PC-9 (cell line): ENCODE measurements around the gene PGM2. TPM values are rescaled to one million over a fixed set of nuclear protein-coding genes. Genes with fewer than 3 reads are reported as not detected.

Source experiments
- BruUV-seq: library from RNA; stranded (reverse); fragments of 400-500 nt; replicated peaks from 2 replicates; lab custom pipeline; 2021; lab: Mats Ljungman, UMichigan
- CTCF ChIA-PET: fragments of 300-600 bp; sonication (Branson Sonifier 250); formaldehyde crosslinking; loops from one replicate; lab custom pipeline; 2022; ENCODE audit warnings: antibody characterized with exemption; lab: Charles Lee
- POLR2A ChIA-PET: fragments of 300-600 bp; sonication (Branson Sonifier 250); formaldehyde crosslinking; loops from one replicate; lab custom pipeline; 2022; ENCODE audit warnings: antibody characterized with exemption; ENCODE audit not compliant: unreplicated experiment; lab: Charles Lee
- DNase-seq, 2 experiments: peaks; one replicate each; pipeline versions ENCODE4 v3.0.0 to v3.0.0-alpha.2; 2015 to 2022; ENCODE audit warnings: mixed read lengths in 1 of 2
- H2AFZ ChIP-seq: fragments of 200-600 bp; sonication (generic); 2 replicates; pipeline ENCODE4 v1.8.1; 2017; ENCODE audit warnings: antibody characterized with exemption
- H3F3A ChIP-seq: fragments of 200-600 bp; sonication (generic); 2 replicates; pipeline ENCODE4 v1.8.1; 2017; ENCODE audit warnings: antibody characterized with exemption, mild to moderate bottlenecking, low read depth; ENCODE audit not compliant: insufficient read depth
- H3K27ac ChIP-seq: fragments of 200-600 bp; sonication (generic); 2 replicates; pipeline ENCODE4 v1.6.1; 2016; ENCODE audit warnings: mixed run types
- H3K27me3 ChIP-seq: fragments of 200-600 bp; sonication (generic); 2 replicates; pipeline ENCODE4 v1.6.1; 2016; ENCODE audit warnings: low read depth, mixed run types; ENCODE audit not compliant: insufficient read depth
- H3K36me3 ChIP-seq: fragments of 200-600 bp; sonication (generic); 2 replicates; pipeline ENCODE4 v1.6.1; 2016; ENCODE audit warnings: low read depth, mixed run types
- H3K4me1 ChIP-seq: fragments of 200-600 bp; sonication (generic); replicated peaks from 2 replicates; pipeline ENCODE4 v1.6.1; 2016; ENCODE audit warnings: mixed run types; ENCODE audit not compliant: insufficient read depth
- H3K4me2 ChIP-seq: fragments of 200-600 bp; sonication (generic); 2 replicates; pipeline ENCODE4 v1.6.1; 2017; ENCODE audit warnings: mixed run types
- H3K4me3 ChIP-seq: fragments of 200-600 bp; sonication (generic); 2 replicates; pipeline ENCODE4 v1.6.1; 2016; ENCODE audit warnings: mixed run types
- H3K79me2 ChIP-seq: fragments of 200-600 bp; sonication (generic); 2 replicates; pipeline ENCODE4 v1.6.1; 2017; ENCODE audit warnings: low read depth, mixed run types
- H3K9me2 ChIP-seq: fragments of 200-600 bp; sonication (generic); 2 replicates; pipeline ENCODE4 v1.8.1; 2017; ENCODE audit warnings: mild to moderate bottlenecking; ENCODE audit not compliant: insufficient read depth
- H3K9me3 ChIP-seq: fragments of 200-600 bp; sonication (generic); 2 replicates; pipeline ENCODE4 v1.8.1; 2016; ENCODE audit warnings: low read depth; ENCODE audit not compliant: insufficient read depth
- H4K20me1 ChIP-seq: fragments of 200-600 bp; sonication (generic); 2 replicates; pipeline ENCODE4 v1.8.1; 2017; ENCODE audit not compliant: insufficient read depth
- EZH2 ChIP-seq: fragments of 200-600 bp; sonication (generic); IDR thresholded peaks from 2 replicates; pipeline ENCODE4 v1.8.0; 2017; ENCODE audit warnings: antibody characterized with exemption, low read depth
- intact Hi-C: fragments of 100-400 bp; cut with micrococcal nuclease; formaldehyde crosslinking; loops from one replicate; pipeline ENCODE4 v1.10.0; 2022; ENCODE audit not compliant: unreplicated experiment
- total RNA-seq: library from RNA; stranded (reverse); gene quantifications from 2 replicates; pipeline ENCODE4 v1.2.3, GENCODE V29; 2021
- TF ChIP-seq, protein P1 (sequence below): fragments of 200-600 bp; sonication (generic); conservative IDR thresholded peaks from 2 replicates; pipeline ENCODE4 v1.6.1; 2017; ENCODE audit warnings: mixed run types, antibody characterized with exemption, mild to moderate bottlenecking, moderate library complexity

PGM2 gene
- total RNA-seq, 1 experiment from 2014 or later, result 32.5 TPM

DNA sequence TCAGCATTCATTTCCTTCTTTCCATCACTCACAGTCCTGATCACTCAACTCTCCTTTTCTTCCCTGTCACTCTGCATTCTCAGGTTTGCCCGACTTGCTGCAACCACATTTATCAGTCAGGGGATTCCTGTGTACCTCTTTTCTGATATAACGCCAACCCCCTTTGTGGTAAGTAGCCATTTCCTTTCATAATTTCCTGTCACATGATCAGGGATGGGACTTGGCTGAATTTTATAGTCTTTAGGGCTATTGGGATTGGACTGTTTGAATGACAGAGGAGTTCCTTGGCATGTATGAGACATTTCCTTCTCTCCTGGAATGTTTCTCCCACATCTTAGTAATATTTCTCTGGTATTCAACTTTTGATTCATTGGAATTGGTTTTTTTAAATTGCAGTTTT, 11.0 kb downstream of the PGM2 start:
- H2AFZ ChIP-seq, result no peak overlapping the region
- H3F3A ChIP-seq, result no peaks in the 10 kb centered on the region
- H3K4me3 ChIP-seq, result no peak overlapping the region
- H3K4me2 ChIP-seq, result no peak overlapping the region
- H3K27ac ChIP-seq, result no peak overlapping the region
- no peaks in the 10 kb centered on the region for H3K9me2 ChIP-seq
- H3K79me2 ChIP-seq, result no peaks in the 10 kb centered on the region
- no peak for DNase-seq
- H3K36me3 ChIP-seq, result peaks cover 16% of the 10 kb centered on the region; the same call in 1 of the 2 replicates
- intact Hi-C loops, result no loop called here
- ChIA-PET POLR2A (no interaction called here), CTCF (no interaction called here)
- H3K9me3 ChIP-seq, result no peaks in the 10 kb centered on the region
- BruUV-seq, result no TSS peak
- no peaks in the 10 kb centered on the region for H4K20me1 ChIP-seq
- H3K4me1 ChIP-seq, result no peaks in the 10 kb centered on the region
- TF ChIP-seq, protein P1, sequence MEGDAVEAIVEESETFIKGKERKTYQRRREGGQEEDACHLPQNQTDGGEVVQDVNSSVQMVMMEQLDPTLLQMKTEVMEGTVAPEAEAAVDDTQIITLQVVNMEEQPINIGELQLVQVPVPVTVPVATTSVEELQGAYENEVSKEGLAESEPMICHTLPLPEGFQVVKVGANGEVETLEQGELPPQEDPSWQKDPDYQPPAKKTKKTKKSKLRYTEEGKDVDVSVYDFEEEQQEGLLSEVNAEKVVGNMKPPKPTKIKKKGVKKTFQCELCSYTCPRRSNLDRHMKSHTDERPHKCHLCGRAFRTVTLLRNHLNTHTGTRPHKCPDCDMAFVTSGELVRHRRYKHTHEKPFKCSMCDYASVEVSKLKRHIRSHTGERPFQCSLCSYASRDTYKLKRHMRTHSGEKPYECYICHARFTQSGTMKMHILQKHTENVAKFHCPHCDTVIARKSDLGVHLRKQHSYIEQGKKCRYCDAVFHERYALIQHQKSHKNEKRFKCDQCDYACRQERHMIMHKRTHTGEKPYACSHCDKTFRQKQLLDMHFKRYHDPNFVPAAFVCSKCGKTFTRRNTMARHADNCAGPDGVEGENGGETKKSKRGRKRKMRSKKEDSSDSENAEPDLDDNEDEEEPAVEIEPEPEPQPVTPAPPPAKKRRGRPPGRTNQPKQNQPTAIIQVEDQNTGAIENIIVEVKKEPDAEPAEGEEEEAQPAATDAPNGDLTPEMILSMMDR, result no peak
- no peak for TF ChIP-seq EZH2
- H3K27me3 ChIP-seq, result no peaks in the 10 kb centered on the region

DNA sequence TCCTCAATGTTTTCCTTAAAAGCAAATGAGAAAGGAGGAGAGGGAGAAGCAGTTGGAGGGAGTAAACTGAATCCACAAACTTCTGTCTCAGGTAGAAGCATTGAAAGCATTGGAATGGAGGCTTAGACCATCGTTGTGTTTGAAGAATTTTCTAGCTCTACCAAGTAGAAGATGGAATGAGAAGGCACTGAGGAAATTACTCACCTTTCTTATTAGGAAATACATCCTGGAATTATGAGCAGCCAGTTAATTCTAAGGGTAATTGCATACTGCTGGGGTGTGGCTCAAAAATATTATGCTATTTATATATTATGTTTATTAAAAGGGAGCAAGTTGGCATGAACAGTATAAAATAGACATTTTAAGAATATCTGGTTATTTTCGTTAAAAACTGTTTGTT, 12.9 kb downstream of the PGM2 start:
- Histone ChIP-seq H3K27me3 (no peaks in the 10 kb centered on the region), H2AFZ (no peak overlapping the region), H3K4me3 (no peak overlapping the region), H3K4me2 (no peak overlapping the region), H3K9me2 (no peaks in the 10 kb centered on the region), H3K4me1 (no peaks in the 10 kb centered on the region), H4K20me1 (no peaks in the 10 kb centered on the region), H3F3A (no peaks in the 10 kb centered on the region), H3K27ac (no peak overlapping the region), H3K36me3 (peaks cover 10% of the 10 kb centered on the region; the same call in 1 of the 2 replicates), H3K9me3 (no peaks in the 10 kb centered on the region), H3K79me2 (no peaks in the 10 kb centered on the region)
- ChIA-PET POLR2A (no interaction called here), CTCF (no interaction called here)
- TF ChIP-seq, protein P1, result no peak
- TF ChIP-seq EZH2, result no peak
- no peak for DNase-seq
- intact Hi-C loops, result no loop called here
- BruUV-seq, result no TSS peak

DNA sequence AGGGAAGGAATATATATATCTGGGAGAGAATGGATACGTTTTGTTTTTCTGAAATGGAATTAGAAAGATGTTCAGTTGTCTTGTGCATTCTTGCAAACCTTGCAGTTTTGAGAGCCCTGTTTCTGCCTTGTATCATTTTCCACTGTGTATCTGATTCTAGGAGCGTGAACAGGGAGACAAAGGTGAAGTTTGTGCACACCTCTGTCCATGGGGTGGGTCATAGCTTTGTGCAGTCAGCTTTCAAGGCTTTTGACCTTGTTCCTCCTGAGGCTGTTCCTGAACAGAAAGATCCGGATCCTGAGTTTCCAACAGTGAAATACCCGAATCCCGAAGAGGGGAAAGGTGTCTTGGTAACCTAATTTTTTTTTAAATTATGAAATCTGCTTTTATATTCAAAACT, 17.7 kb downstream of the PGM2 start:
- Histone ChIP-seq H3K27me3 (no peaks in the 10 kb centered on the region), H3F3A (no peaks in the 10 kb centered on the region), H4K20me1 (no peaks in the 10 kb centered on the region), H3K4me1 (no peaks in the 10 kb centered on the region), H3K27ac (no peak overlapping the region), H3K9me2 (no peaks in the 10 kb centered on the region), H3K79me2 (no peaks in the 10 kb centered on the region), H3K9me3 (no peaks in the 10 kb centered on the region), H3K36me3 (no peaks in the 10 kb centered on the region; the same call in 1 of the 2 replicates), H2AFZ (no peak overlapping the region), H3K4me3 (no peak overlapping the region), H3K4me2 (no peak overlapping the region)
- ChIA-PET POLR2A (no interaction called here), CTCF (interaction anchor here (0.5 kb wide), 1 partner anchor 189 kb away, joined by 12 read pairs; no protein-coding TSS in a partner anchor)
- TF ChIP-seq, protein P1, result no peak
- TF ChIP-seq EZH2, result no peak
- no peak for DNase-seq
- BruUV-seq, result no TSS peak
- intact Hi-C loops, result no loop called here
